Suppressor macrophage treated with lipopolysaccharide for 1 hour (primary cell): Measurements from ENCODE around the gene ZSWIM4.

Experiments
- DNase-seq, 3 donors: peaks; one replicate each; pipeline ENCODE4 v3.0.0-alpha.2; 2020 to 2022

Gene ZSWIM4

GRCh38 chr19:13876834-13877233 is 81.6 kb downstream of the ZSWIM4 start, which contains the start of gene NANOS3:
Gene NANOS3, plus strand, starts transcription at chr19:13877134. Its CDS starts 115 bp downstream, at chr19:13877249.
- no peak for DNase-seq

DNA sequence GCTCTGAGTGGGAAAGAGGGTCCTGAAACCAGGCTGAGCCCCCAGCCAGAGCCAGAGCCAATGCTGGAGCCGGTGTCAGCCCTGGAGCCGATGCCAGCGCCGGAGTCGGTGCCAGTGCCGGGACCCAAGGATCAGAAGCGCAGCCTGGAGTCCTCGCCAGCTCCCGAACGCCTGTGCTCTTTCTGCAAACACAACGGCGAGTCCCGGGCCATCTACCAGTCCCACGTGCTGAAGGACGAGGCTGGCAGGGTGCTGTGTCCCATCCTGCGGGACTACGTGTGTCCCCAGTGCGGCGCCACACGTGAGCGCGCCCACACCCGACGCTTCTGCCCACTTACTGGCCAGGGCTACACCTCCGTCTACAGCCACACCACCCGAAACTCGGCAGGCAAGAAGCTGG is 82.1 kb downstream of the ZSWIM4 start:
- no peak for DNase-seq

- peak; percentile 98 to 99 (median 99) for DNase-seq
Measured at GRCh38 chr19:13880059-13881043, 85.1 kb downstream of the ZSWIM4 start.

GRCh38 chr19:13881251-13881691 is 86.0 kb downstream of the ZSWIM4 start:
- no peak for DNase-seq
